Right atrium auricular region (tissue), 2 donors: Measurements from ENCODE around the gene S100A12. TPM values are rescaled to one million over a fixed set of nuclear protein-coding genes. Genes with fewer than 3 reads are reported as not detected.
A peak's percentile ranks its signal among the peaks of the same experiment; 100 is the strongest.

Experiments
- DNase-seq: peaks from one replicate; pipeline ENCODE4 v3.0.0-alpha.2; 2019; ENCODE audit warnings: low spot score
- H3K27ac ChIP-seq, 2 donors: fragments of 200-600 bp; sonication (generic); 1 replicate in 1 of 2; 2 replicates in 1 of 2; pipeline ENCODE4 v1.5.1; 2016 to 2019
- H3K27me3 ChIP-seq, 2 donors: fragments of 200-600 bp; sonication (generic); one replicate each; pipeline versions ENCODE4 v1.5.1 to v1.6.0; 2017 to 2019
- H3K36me3 ChIP-seq: fragments of 200-600 bp; sonication (generic); one replicate; pipeline ENCODE4 v1.5.1; 2016
- H3K4me1 ChIP-seq, 2 donors: fragments of 200-600 bp; sonication (generic); one replicate each; pipeline versions ENCODE4 v1.5.1 to v1.6.0; 2017 to 2019
- H3K4me3 ChIP-seq, 2 donors: fragments of 200-600 bp; sonication (generic); 1 replicate in 1 of 2; 2 replicates in 1 of 2; pipeline ENCODE4 v1.5.1; 2017 to 2019; ENCODE audit warnings: mild to moderate bottlenecking in 1 of 2, moderate library complexity in 1 of 2
- H3K9me3 ChIP-seq, 2 donors: fragments of 200-600 bp; sonication (generic); one replicate each; pipeline ENCODE4 v1.5.1; 2019
- CTCF ChIP-seq, 2 donors: fragments of 200-600 bp; sonication (generic); IDR thresholded peaks; one replicate each; pipeline ENCODE4 v1.5.1; 2019; ENCODE audit warnings: antibody characterized with exemption in 2 of 2
- total RNA-seq, 2 donors: library from RNA; depleted of rRNA; stranded (reverse); fragments of >200 nt; gene quantifications; one replicate each; pipeline ENCODE4 v1.1.0, GENCODE V29; 2016

S100A12 gene
- total RNA-seq, 2 donors from 2014 or later = 5.5 to 5.7 TPM

GRCh38 chr1:153393926-153394325 is 18.5 kb upstream of the S100A12 start:
- H3K27ac ChIP-seq = no peak overlapping the region
- DNase-seq = peak; percentile 26
- no peaks in the 10 kb centered on the region for H3K9me3 ChIP-seq
- no peak overlapping the region for H3K4me3 ChIP-seq
- H3K4me1 ChIP-seq = peaks cover 0 to 4% of the 10 kb centered on the region in 2 donors
- H3K36me3 ChIP-seq = no peaks in the 10 kb centered on the region
- no peaks in the 10 kb centered on the region for H3K27me3 ChIP-seq
- no peak for TF ChIP-seq CTCF (IDR thresholded peaks at IDR 0.05)

GRCh38 chr1:153392822-153393221 is 17.4 kb upstream of the S100A12 start:
- TF ChIP-seq CTCF (IDR thresholded peaks at IDR 0.05) = no peak
- H3K9me3 ChIP-seq = no peaks in the 10 kb centered on the region
- DNase-seq = no peak
- H3K27me3 ChIP-seq = no peaks in the 10 kb centered on the region
- H3K36me3 ChIP-seq = no peaks in the 10 kb centered on the region
- peaks cover 0 to 4% of the 10 kb centered on the region in 2 donors for H3K4me1 ChIP-seq
- no peak overlapping the region for H3K4me3 ChIP-seq
- H3K27ac ChIP-seq = no peak overlapping the region

DNA sequence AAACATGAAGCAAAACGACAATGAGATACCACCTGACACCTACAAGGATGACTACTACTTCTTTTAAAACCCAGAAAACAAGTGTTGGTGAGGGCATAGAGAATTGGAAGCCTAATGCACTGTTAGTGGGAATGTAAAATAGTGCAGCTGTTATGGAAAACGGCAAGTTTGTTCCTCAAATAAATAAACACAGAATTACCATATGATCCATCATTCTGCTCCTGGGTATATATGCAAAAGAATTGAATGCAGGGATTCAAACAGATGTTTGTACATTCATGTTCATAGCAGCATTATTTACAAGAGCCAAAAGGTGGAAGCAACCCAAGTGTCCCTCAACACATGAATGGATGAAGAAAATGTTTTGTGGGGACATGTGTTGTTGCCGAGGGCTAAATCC is 16.8 kb upstream of the S100A12 start:
- Histone ChIP-seq H3K27me3 (no peaks in the 10 kb centered on the region), H3K27ac (no peak overlapping the region), H3K36me3 (no peaks in the 10 kb centered on the region), H3K9me3 (no peaks in the 10 kb centered on the region), H3K4me3 (no peak overlapping the region), H3K4me1 (peaks cover 0 to 4% of the 10 kb centered on the region in 2 donors)
- TF ChIP-seq CTCF (IDR thresholded peaks at IDR 0.05) = no peak
- no peak for DNase-seq

- H3K9me3 ChIP-seq = no peaks in the 10 kb centered on the region
- no peaks in the 10 kb centered on the region for H3K36me3 ChIP-seq
- DNase-seq = peak; percentile 72
- no peak for TF ChIP-seq CTCF (IDR thresholded peaks at IDR 0.05)
- peaks cover 0 to 4% of the 10 kb centered on the region in 2 donors for H3K4me1 ChIP-seq
- H3K27ac ChIP-seq = no peak within 1 kb of the TSS
- H3K4me3 ChIP-seq = no peak within 1 kb of the TSS
- H3K27me3 ChIP-seq = no peaks in the 10 kb centered on the region
Measured at GRCh38 chr1:153390938-153391710, 15.7 kb upstream of the S100A12 start, which contains the start of gene S100A8. S100A8 (minus strand) TSS chr1:153391073; CDS start chr1:153390535, 538 bp downstream.

DNA sequence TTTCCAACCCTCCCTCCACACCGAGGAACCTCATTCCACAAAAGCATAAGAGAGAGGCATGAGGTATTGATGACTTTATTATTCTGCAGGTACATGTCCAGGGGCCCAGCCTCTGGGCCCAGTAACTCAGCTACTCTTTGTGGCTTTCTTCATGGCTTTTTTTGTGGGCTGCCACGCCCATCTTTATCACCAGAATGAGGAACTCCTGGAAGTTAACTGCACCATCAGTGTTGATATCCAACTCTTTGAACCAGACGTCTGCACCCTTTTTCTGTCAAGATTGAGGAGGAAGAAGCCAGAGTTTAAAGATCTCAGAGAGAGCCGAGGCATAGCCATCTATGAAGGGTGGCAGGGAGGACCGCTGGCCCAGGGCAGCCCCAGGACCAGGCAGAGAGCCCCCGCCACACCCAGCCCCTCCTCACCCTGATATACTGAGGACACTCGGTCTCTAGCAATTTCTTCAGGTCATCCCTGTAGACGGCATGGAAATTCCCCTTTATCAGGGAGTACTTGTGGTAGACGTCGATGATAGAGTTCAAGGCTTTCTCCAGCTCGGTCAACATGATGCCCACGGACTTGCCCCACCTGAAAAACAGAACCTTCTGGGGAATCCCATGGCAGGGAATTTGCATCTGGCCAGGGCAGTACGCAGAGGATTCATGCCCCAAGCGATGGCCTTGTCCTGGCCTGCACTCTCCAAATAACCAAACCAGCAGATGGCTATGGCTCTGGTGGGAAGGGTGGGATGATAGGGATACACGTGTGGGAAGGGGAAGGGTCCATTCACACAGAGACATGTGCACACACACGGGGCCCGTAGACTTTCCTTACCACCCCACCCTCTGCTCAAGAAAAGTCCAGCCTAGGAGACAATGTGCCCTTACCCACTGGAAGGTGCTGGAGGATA is 14.8 kb upstream of the S100A12 start:
- Histone ChIP-seq H3K27me3 (no peaks in the 10 kb centered on the region), H3K27ac (no peak overlapping the region), H3K4me1 (peaks cover 0 to 4% of the 10 kb centered on the region in 2 donors), H3K4me3 (no peak overlapping the region), H3K36me3 (no peaks in the 10 kb centered on the region), H3K9me3 (no peaks in the 10 kb centered on the region)
- DNase-seq = no peak
- no peak for TF ChIP-seq CTCF (IDR thresholded peaks at IDR 0.05)
